ENCODE results near the gene LPCAT1. TPM values are rescaled to one million over a fixed set of nuclear protein-coding genes. Genes with fewer than 3 reads are reported as not detected.

Gene LPCAT1
- total RNA-seq, 1 experiment from 2014 or later, result 17.1 TPM

DNA sequence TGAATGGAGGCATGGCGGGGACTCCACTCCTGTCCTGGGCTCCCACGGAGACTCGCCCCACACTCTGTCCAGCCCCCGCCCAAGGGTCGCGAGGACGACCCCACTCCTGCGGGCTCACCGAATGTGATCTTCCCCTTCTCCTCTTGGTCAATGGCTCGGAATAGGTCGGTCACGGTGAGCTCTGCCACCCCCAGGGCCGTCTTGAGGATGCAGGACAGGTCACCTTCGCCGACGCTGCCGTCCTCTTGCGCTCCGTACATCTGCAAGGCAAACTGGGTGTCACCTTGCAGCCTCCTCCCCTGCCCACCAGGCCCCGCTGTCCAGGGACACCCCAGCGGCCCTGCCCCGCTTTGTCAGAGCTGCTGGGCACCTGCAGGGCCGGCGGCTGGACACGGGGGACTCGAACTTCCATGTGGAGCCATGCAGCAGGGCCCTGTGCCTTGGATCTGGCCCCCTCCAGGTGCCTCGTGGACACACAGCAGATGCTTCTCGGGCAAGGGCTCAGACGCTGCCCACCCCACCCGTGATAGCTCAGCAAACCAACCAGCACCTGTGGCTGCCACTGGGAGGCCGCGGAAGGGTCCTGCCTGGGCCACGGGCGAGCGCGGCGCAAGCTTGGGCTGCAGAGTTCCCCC, 57.0 kb downstream of the LPCAT1 start:
- Mint-ChIP-seq H3K4me1 (ENCODE audit: insufficient read depth, unreplicated experiment) (no peaks in the 10 kb centered on the region), H3K27ac (ENCODE audit: low read depth, unreplicated experiment) (no peak overlapping the region), H3K9me3 (ENCODE audit: unreplicated experiment) (peaks cover 7% of the 10 kb centered on the region), H3K27me3 (ENCODE audit: insufficient read depth, unreplicated experiment) (no peaks in the 10 kb centered on the region), H3K36me3 (ENCODE audit: insufficient read depth, unreplicated experiment) (peaks cover 41% of the 10 kb centered on the region), H3K4me3 (ENCODE audit: unreplicated experiment) (no peak overlapping the region)
- TF ChIP-seq, protein P1, sequence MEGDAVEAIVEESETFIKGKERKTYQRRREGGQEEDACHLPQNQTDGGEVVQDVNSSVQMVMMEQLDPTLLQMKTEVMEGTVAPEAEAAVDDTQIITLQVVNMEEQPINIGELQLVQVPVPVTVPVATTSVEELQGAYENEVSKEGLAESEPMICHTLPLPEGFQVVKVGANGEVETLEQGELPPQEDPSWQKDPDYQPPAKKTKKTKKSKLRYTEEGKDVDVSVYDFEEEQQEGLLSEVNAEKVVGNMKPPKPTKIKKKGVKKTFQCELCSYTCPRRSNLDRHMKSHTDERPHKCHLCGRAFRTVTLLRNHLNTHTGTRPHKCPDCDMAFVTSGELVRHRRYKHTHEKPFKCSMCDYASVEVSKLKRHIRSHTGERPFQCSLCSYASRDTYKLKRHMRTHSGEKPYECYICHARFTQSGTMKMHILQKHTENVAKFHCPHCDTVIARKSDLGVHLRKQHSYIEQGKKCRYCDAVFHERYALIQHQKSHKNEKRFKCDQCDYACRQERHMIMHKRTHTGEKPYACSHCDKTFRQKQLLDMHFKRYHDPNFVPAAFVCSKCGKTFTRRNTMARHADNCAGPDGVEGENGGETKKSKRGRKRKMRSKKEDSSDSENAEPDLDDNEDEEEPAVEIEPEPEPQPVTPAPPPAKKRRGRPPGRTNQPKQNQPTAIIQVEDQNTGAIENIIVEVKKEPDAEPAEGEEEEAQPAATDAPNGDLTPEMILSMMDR (IDR thresholded peaks at IDR 0.05; ENCODE audit: unreplicated experiment), result no peak
- BruUV-seq (replicated peaks), result no TSS peak
- intact Hi-C loops (cut with micrococcal nuclease), result no loop called here
- ChIA-PET POLR2A (no interaction called here), CTCF (no interaction called here)
- no peak for DNase-seq (ENCODE audit: unreplicated experiment)

DNA sequence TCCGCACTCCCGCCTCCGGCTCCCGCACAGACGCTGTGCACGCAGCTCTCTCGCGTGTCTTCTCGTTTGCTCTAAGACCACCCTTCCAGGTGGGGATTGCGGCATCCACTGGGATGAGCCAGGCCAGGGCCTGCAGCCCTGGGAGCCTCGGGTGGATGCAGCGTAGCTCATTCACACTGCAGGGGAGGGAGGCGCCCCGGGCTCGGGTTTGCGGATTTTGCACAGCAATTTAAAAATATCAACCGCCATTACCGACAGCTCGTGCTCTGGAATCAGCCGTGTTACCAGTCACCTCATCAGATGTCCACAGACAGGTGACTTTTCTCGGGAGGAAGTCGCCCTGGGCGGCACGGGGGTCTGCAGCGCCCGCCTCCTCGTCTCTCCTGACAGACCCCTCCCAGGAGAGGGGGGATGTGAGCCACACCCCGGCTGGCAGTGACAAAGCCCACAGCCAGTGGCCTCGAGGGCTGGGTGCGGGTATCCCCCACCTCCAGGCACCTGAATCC, 57.7 kb downstream of the LPCAT1 start:
- Mint-ChIP-seq H3K27ac (ENCODE audit: low read depth, unreplicated experiment) (no peak overlapping the region), H3K9me3 (ENCODE audit: unreplicated experiment) (peaks cover 7% of the 10 kb centered on the region), H3K27me3 (ENCODE audit: insufficient read depth, unreplicated experiment) (no peaks in the 10 kb centered on the region), H3K4me3 (ENCODE audit: unreplicated experiment) (no peak overlapping the region), H3K4me1 (ENCODE audit: insufficient read depth, unreplicated experiment) (no peaks in the 10 kb centered on the region), H3K36me3 (ENCODE audit: insufficient read depth, unreplicated experiment) (peaks cover 42% of the 10 kb centered on the region)
- intact Hi-C loops (cut with micrococcal nuclease), result no loop called here
- DNase-seq (ENCODE audit: unreplicated experiment), result no peak
- TF ChIP-seq, protein P1 (IDR thresholded peaks at IDR 0.05; ENCODE audit: unreplicated experiment), result no peak
- POLR2A ChIA-PET, result no interaction called here
- BruUV-seq (replicated peaks), result no TSS peak
- CTCF ChIA-PET, result no interaction called here

DNA sequence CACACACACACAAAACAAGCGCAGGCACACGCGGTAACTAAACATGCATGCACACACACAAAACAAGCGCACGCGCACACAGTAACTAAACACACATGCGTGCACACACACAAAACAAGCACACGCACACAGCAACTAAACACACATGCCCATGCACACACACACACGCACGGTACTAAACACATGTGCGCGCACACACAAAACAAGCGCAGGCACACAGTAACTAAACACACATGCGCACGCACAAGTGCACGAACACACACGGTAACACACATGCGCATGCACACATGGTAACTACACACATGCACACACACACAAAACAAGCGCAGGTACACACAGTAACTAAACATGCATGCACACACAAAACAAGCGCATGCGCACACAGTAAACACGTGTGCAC, 58.6 kb downstream of the LPCAT1 start:
- TF ChIP-seq, protein P1 (IDR thresholded peaks at IDR 0.05; ENCODE audit: unreplicated experiment), result no peak
- Mint-ChIP-seq H3K4me1 (ENCODE audit: insufficient read depth, unreplicated experiment) (no peaks in the 10 kb centered on the region), H3K9me3 (ENCODE audit: unreplicated experiment) (peaks cover 7% of the 10 kb centered on the region)

DNA sequence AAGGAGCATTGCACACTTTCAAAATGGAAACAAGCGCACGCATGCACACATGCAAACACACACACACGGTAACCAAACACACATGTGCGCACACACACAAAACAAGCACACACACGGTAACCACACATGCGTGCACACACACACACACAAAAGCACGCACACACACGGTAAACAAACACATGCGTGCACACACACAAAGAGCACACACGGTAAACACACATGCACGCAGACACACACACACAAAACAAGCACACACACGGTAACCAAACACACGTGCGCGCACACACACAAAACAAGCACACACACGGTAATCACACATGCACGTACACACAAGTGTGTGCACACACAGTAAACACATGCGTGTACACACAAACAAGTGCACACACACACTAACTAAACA, 59.2 kb downstream of the LPCAT1 start:
- intact Hi-C loops (cut with micrococcal nuclease), result no loop called here
- DNase-seq (ENCODE audit: unreplicated experiment), result no peak
- Mint-ChIP-seq H3K27ac (ENCODE audit: low read depth, unreplicated experiment) (no peak overlapping the region), H3K4me3 (ENCODE audit: unreplicated experiment) (no peak overlapping the region), H3K27me3 (ENCODE audit: insufficient read depth, unreplicated experiment) (no peaks in the 10 kb centered on the region), H3K36me3 (ENCODE audit: insufficient read depth, unreplicated experiment) (peaks cover 50% of the 10 kb centered on the region), H3K4me1 (ENCODE audit: insufficient read depth, unreplicated experiment) (no peaks in the 10 kb centered on the region), H3K9me3 (ENCODE audit: unreplicated experiment) (peaks cover 7% of the 10 kb centered on the region)
- POLR2A ChIA-PET, result no interaction called here
- CTCF ChIA-PET, result no interaction called here
- no TSS peak for BruUV-seq (replicated peaks)
- TF ChIP-seq, protein P1 (IDR thresholded peaks at IDR 0.05; ENCODE audit: unreplicated experiment), result no peak

More for the DNA sequence above, 58.6 kb downstream of the LPCAT1 start:
- POLR2A ChIA-PET, result no interaction called here
- Mint-ChIP-seq H3K4me3 (ENCODE audit: unreplicated experiment) (no peak overlapping the region), H3K27ac (ENCODE audit: low read depth, unreplicated experiment) (no peak overlapping the region), H3K27me3 (ENCODE audit: insufficient read depth, unreplicated experiment) (no peaks in the 10 kb centered on the region), H3K36me3 (ENCODE audit: insufficient read depth, unreplicated experiment) (peaks cover 48% of the 10 kb centered on the region)
- intact Hi-C loops (cut with micrococcal nuclease), result no loop called here
- no peak for DNase-seq (ENCODE audit: unreplicated experiment)
- no TSS peak for BruUV-seq (replicated peaks)
- CTCF ChIA-PET, result no interaction called here

Data from MCF 10A (cell line).